GM21447 (cell line): ENCODE data around the gene DMRT1.

Source experiments
- ATAC-seq: cut with Tn5 transposase; IDR thresholded peaks from one replicate; pipeline ENCODE4 v1.9.1; 2021; ENCODE audit not compliant: unreplicated experiment

Gene DMRT1

GRCh38 chr9:970151-970996, 128.9 kb downstream of the DMRT1 start:
- ATAC-seq = no peak

DNA sequence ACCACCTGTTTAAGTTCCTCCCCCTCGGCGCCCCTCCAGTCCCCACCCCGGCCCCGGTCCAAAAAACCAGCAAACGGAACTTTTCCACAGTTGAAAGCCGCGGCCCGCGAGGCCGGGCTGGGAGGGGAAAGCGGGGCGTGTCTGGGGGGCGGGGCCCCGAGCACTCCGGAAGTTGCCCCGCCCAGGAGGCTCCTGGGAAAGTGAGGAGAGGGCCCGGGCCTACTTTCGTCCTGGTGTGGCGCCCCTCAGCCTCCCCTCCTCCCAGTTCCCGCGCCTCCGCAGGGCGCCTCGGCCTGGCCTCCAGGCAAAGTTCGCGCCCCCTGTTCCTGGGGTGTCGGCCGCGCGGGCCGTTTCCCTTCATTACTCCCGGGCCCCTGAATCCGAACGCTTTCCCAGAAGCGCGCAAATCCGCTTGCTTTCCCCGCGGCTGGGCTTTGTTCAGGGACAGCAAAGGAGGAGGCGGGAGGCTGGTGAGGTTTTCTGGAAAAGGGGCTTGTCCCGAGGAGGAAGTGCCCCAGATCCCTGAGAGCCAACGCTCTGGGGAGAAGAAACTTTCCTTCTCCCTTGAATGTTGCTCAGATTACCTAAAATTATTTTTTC, 130.5 kb downstream of the DMRT1 start:
- ATAC-seq = no peak

DNA sequence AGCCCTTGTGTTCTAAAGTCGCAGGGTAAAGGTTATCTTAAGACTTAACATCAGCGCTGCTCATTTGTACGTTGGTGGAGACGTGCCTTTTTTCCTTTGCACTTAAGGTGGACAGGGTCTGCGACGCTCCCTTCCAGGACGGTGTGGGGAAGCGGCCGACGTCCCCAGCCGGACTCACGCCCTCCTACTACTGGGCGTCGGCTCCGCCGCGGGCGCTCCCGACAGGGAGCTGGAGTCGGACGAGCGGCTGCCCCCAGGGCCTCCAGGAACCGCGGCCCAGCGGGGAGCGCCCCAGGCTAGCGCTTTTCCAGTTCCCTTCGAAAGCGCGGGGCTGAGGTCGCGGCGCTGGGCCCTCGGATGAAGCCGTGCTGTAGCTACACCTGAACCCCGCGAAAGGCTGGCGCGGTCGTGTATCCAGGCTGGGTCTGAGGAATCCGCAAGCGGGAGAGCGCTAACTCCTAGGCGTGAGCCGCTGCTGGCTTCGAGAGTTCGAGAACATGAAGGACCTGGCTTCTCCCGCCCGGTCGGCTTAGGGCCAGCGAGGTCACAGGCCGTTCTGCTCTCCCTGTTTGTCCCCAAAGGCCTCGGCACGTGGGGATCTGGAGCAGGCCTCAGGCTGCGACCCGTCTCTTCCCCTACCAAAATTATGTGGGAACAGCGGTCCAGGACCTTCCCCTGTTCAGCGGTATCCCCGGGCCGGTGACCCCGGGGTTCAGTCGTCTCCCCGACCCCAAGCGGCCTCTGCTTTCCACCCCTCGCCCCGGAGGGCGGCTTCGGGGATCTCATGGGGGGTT, 131.2 kb downstream of the DMRT1 start:
- ATAC-seq = no peak

DNA sequence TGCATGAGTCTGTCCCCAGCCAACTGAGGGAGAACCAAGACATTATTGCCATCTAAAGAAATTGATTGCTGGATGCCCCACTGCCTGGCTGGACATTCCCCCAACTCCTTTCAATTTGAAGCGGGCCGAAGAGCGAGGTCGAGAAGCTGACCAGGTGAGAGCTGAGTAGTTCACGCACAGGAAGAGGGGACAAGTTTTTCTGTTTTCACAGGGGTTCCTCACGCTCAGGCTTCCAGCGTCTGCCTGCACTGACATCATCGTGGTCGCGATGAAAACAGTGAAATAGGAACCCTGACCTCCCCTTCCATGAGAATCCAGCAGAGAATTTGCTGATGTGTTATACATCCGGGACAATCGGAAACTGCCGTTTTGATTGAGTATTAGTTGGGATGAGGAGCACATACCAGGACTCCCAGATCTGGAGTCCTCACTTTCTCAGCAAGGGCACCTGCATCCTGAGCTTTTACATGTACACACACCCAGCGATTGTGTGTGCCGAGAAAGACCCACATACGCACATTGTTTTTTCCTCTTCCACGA, 131.9 kb downstream of the DMRT1 start:
- ATAC-seq = no peak

DNA sequence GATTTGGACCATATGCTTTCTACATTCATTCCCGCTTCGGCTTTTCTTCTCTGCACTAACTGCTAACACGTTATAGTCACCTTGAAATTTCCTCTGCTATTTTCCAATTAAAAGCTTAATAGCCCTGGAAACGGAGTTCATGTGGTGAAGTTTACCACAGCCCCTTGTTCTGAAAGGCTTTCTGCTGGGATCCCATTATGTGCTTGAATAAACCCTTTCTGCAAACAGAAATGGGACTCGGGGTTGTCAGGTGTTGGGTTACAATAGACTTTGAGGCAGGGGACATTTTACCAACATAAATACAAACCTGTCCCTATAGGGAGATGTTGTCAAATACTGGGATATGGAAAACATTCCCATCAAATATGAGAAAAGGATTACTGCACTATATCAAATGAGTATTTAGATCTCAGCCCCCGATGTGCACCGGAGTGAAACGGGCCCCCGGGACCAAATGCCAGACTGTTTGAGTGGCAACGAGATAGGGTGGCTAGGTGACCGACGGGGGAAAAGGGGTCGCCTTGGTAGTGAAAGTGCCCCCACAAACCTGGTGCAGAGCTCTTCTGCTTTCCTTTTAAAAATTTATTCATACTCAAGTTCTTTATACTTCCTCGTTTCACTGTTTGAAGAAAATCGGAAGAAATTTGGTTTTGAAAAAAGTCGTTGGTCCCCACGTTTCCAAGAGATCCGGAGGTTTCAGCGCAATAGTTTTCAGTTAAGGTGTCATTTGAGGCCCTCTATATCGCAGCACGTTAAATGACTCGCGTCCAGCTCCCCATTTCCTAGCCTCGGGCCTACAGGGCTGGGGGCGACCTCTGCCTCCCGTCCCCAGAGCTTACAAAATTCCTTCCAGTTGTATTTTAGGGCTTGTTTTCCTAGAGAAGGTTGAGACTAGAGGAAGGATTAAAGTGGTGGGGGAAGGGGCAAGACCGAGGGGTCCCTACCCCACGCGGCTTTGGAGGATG, 132.8 kb downstream of the DMRT1 start:
- ATAC-seq = no peak

DNA sequence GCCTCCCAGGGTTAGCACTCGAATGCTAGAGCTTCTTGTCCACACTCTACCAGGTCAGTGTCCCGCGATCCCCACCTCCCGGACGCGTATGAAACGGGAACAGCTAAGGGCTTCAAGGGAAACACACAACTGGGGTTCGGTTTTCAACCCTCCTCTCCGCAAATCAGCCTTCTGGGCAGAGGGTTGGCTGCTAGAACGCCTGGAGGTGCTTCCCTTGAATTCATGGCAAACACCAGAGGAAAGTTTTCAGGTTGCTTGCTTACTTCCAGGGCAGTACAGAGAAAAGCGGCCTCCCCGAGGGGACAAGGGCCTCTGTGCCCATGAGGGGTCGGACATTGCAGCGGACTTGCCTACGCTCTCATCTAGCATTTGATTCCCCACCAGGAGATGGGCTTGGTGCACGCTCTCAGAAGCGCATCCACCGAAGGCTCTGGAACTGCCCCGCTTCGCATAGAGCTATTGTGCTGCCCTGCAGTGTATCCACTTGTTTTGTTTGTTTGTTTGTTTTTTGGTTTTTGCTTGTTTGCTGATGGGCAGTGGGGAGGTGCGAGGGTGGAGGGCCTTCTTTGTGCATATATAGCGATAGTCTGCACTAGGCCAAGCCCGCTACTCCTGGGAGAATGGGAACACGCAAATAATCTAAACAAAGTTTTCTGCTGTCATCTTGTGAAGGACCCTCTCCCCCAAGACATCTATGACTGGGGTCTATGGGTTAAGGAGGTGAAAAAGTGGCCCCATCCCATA, 133.7 kb downstream of the DMRT1 start:
- no peak for ATAC-seq

GRCh38 chr9:975740-976257, 134.3 kb downstream of the DMRT1 start:
- ATAC-seq = no peak

GRCh38 chr9:976258-976942, 134.9 kb downstream of the DMRT1 start, which contains the start of gene DMRT3:
Gene DMRT3 (plus strand): TSS chr9:976655. CDS start chr9:977002, 347 bp downstream.
- no peak for ATAC-seq

DNA sequence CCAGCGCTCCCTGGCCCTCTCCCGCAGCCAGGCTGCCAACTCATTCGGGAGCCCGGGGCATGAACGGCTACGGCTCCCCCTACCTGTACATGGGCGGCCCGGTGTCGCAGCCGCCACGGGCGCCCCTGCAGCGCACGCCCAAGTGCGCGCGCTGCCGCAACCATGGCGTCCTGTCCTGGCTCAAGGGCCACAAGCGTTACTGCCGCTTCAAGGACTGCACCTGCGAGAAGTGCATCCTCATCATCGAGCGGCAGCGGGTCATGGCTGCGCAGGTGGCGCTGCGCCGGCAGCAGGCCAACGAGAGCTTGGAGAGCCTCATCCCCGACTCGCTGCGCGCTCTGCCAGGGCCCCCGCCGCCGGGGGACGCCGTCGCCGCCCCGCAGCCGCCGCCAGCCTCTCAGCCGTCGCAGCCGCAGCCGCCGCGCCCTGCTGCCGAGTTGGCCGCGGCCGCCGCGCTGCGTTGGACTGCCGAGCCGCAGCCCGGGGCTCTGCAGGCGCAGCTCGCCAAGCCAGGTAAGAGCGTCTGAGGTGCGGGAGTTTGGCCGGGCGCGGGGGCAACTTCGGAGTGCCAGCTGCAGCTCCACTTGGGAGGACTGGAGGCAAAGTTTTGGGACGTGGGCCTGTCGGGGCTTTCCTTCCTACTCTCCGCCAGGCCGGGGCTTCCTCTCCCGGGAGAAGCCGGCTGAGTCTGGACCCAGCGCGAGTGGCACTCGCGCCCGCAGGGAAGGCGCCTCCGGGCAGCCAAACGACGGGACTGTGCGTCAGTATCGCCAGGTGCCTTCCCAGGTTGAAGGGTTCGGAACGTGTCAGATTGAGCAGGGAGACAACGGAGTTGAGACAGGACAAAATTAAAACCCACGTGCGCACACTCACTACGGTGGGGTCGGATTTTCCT, 135.7 kb downstream of the DMRT1 start:
- ATAC-seq = no peak

DNA sequence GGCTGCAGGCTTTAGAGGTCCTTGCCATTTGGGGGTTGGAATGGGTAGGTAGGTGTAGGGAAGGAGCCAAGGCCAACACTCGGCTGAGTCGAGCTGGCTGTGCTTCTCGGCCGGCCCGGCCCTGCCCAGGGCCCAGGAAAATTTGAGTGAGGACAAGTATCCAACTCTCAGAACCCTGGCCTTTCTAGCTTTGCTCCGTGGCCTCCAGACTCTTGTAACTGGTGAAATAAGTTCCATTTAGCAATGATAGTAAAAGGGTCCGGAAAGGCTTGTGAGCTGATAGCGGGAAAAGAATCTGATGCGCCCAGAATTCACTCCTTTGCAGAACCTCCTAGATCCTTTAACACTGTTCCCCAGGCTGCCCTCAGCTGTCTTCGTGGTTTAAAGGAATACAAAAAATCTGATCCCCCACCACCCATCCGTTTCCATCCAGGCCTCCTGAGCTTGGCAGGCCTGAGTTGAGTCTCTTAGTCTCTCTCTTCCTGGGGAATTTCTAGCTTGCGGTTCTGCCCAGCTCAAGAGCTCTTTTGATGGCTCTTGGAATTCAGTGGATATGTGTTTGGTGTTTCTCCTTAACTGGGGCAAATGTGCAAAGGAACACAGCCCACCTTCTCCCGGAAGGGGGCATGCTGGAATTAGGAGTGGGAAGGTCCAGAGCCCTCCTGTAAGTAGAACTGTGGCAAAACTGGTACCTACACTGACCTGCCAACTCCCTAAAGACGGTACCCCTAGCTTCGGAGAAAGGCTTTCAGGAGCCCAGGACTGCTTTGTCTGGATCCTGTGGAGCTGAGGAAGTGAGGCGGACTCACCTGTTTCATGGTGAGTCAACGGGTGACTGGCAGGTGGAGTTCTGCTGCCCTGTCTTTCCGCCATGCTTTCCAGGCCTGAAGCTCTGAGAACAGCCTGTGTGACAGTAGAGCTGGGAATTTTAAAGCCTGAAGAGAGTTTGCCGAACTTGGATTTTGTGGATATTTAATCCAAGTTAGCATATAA, 136.6 kb downstream of the DMRT1 start:
- no peak for ATAC-seq

DNA sequence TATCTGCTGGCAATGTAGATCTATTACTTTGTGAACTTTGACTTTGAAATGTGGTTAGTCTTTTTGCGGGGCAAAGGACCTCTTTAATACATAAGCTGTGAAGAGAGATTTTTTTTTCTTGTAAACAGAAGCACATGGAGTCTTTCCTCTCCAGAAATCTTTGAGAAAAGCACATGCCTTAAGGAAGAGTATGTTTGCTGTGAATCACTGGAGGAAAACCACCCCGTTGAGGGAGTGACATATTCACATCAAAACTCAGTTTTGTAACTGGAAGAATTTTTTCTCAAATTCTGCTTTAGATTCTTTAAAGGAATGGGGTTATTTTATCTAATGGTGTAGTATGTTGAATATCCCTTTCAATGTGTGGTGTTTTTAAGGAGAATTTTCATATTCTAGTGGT, 138.5 kb downstream of the DMRT1 start:
- ATAC-seq = no peak

- ATAC-seq = no peak
Observed at GRCh38 chr9:980640-981039, 139.1 kb downstream of the DMRT1 start.

DNA sequence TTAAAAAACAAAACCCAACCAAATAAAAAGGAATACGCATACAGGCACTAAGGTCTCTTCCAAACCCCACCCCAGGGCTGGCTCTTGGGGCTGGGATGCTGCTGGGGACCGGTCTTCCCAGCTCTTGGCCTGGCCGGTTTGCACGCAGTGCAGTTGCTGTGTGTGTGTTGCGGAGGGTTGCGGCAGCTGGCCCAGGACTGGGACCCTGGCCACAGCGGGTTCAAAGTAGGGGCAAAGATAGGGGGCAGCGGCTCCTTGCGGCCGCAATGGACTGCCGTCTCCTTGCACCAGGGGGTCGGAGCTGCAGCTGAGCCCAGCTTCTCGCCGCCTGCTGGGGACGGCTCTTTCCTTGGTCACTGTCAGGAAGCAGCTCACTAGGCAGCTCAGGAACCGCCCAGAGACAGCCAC, 140.0 kb downstream of the DMRT1 start:
- ATAC-seq = no peak

- no peak for ATAC-seq
Observed at GRCh38 chr9:982394-983230, 141.1 kb downstream of the DMRT1 start.

DNA sequence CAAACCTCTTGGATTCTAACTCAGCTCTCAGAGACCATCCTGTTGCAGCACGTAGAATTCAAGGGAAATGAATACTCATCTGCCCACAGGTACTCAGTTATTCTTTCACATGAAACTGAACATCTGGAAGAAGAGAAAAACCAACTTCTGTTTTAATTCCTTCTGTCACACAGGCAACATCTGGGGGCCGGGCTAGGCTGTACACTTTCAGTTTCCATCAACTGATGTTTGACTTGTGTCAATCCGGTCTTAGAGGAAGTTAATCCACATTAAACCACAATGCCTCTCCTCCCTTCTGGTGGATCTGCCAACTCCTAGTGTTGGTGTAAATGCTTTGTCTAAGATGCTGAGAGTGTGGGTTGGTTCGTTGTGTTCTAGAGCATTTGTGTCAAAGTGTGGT, 152.5 kb downstream of the DMRT1 start:
- ATAC-seq = no peak

- no peak for ATAC-seq
Observed at GRCh38 chr9:995192-995591, 153.7 kb downstream of the DMRT1 start.
